Measurements from ENCODE around the gene STX16.

Gene STX16

GRCh38 chr20:58614984-58615760, 35.9 kb upstream of the STX16 start:
- TF ChIP-seq POLR2AphosphoS5 (IDR thresholded peaks at IDR 0.05; ENCODE audit: low read depth, low read length) (no peak), TAF1 (IDR thresholded peaks at IDR 0.05; ENCODE audit: borderline replicate concordance, insufficient read depth, low read length) (no peak), REST (IDR thresholded peaks at IDR 0.05; ENCODE audit: insufficient read depth in 1 of 2, low read depth in 2 of 2, low read length in 2 of 2) (no peak), FOXP2 (optimal IDR thresholded peaks at IDR 0.05; ENCODE audit: borderline replicate concordance, extremely low read depth, extremely low read length, insufficient read depth) (no peak), SIN3A (IDR thresholded peaks at IDR 0.05; ENCODE audit: borderline replicate concordance, insufficient read depth, low read length) (no peak)

GRCh38 chr20:58616411-58616810, 34.7 kb upstream of the STX16 start:
- TF ChIP-seq FOXP2 (optimal IDR thresholded peaks at IDR 0.05; ENCODE audit: borderline replicate concordance, extremely low read depth, extremely low read length, insufficient read depth) (no peak), TAF1 (IDR thresholded peaks at IDR 0.05; ENCODE audit: borderline replicate concordance, insufficient read depth, low read length) (no peak), REST (IDR thresholded peaks at IDR 0.05; ENCODE audit: insufficient read depth in 1 of 2, low read depth in 2 of 2, low read length in 2 of 2) (no peak), POLR2AphosphoS5 (IDR thresholded peaks at IDR 0.05; ENCODE audit: low read depth, low read length) (no peak), SIN3A (IDR thresholded peaks at IDR 0.05; ENCODE audit: borderline replicate concordance, insufficient read depth, low read length) (no peak)

GRCh38 chr20:58617158-58617557, 33.9 kb upstream of the STX16 start:
- TF ChIP-seq TAF1 (IDR thresholded peaks at IDR 0.05; ENCODE audit: borderline replicate concordance, insufficient read depth, low read length) (no peak), SIN3A (IDR thresholded peaks at IDR 0.05; ENCODE audit: borderline replicate concordance, insufficient read depth, low read length) (no peak), POLR2AphosphoS5 (IDR thresholded peaks at IDR 0.05; ENCODE audit: low read depth, low read length) (no peak), REST (IDR thresholded peaks at IDR 0.05; ENCODE audit: insufficient read depth in 1 of 2, low read depth in 2 of 2, low read length in 2 of 2) (no peak), FOXP2 (optimal IDR thresholded peaks at IDR 0.05; ENCODE audit: borderline replicate concordance, extremely low read depth, extremely low read length, insufficient read depth) (no peak)

DNA sequence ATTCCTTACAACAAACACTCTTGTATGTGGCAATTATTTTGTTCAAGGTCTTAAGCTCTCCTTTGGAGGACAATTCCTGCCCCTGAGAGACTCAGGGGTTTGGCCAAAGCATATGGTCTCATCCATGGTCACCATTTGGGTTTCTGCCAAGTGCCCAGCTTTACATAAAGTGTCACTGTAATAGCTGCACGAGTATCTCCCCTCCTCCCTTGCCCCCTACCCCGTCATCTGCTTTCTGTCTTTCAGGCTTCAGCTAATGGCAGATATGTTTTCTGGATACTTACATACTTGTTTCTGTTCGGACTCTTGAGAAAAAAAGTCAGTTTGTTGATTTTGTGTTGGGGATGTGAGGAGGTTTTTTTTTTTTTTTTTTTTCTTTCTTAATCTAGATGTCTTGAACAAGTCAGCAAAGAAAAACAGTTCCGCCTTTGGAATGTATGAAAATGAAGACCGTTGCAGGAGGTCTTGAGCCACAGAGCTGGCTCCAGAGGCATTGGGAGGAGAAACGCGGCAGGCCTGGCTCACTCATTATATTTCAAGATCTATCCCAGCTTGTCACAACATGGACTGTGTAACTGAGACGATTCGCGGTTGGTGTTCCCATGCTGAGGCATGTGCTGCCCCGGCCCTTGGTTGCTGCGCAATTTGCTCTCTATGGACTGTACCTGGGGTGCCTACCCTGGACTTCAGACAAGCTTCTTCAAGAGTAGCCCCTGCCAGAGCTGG, 32.6 kb upstream of the STX16 start:
- TF ChIP-seq REST (IDR thresholded peaks at IDR 0.05; ENCODE audit: insufficient read depth in 1 of 2, low read depth in 2 of 2, low read length in 2 of 2) = no peak
- TF ChIP-seq TAF1 (IDR thresholded peaks at IDR 0.05; ENCODE audit: borderline replicate concordance, insufficient read depth, low read length) = no peak
- TF ChIP-seq FOXP2 (optimal IDR thresholded peaks at IDR 0.05; ENCODE audit: borderline replicate concordance, extremely low read depth, extremely low read length, insufficient read depth) = no peak
- TF ChIP-seq POLR2AphosphoS5 (IDR thresholded peaks at IDR 0.05; ENCODE audit: low read depth, low read length) = no peak
- no peak for TF ChIP-seq SIN3A (IDR thresholded peaks at IDR 0.05; ENCODE audit: borderline replicate concordance, insufficient read depth, low read length)

Measured in PFSK-1 (cell line).